Peyer's patch (tissue), 4 donors: ENCODE data around the gene TDG.

Source experiments
- CTCF ChIP-seq, 6 experiments: fragments of 450-650 bp in 4 of 6; fragments of 200-600 bp in 2 of 6; sonication (generic) in 1 of 6; IDR thresholded peaks; one replicate each; pipeline ENCODE4 v1.5.1; 2017 to 2019; ENCODE audit warnings: antibody characterized with exemption in 6 of 6, mild to moderate bottlenecking in 3 of 6, moderate library complexity in 1 of 6
- POLR2A ChIP-seq, 2 donors: fragments of 450-650 bp; IDR thresholded peaks; one replicate each; pipeline ENCODE4 v1.5.1; 2017; ENCODE audit warnings: antibody characterized with exemption in 2 of 2, mild to moderate bottlenecking in 2 of 2, moderate library complexity in 2 of 2

- TF ChIP-seq CTCF (IDR thresholded peaks at IDR 0.05): no peak
- no peak for TF ChIP-seq POLR2A (IDR thresholded peaks at IDR 0.05)
These were observed 17.7 kb upstream of the TDG start for GRCh38 chr12:103947871-103948555.
